Activated T-cell treated with anti-CD3 and anti-CD28 coated beads for 48 hours (primary cell): ENCODE results near the gene SLC52A1.
"Not testable (repeated sequence)": the region's sequence is repeated elsewhere in the genome, so short reads cannot be mapped to it uniquely, and the experiment has no call there.

Experiments used
- DNase-seq: peaks from one replicate; pipeline ENCODE4 v3.0.0-alpha.2; 2020; ENCODE audit warnings: low read depth

The SLC52A1 gene

DNA sequence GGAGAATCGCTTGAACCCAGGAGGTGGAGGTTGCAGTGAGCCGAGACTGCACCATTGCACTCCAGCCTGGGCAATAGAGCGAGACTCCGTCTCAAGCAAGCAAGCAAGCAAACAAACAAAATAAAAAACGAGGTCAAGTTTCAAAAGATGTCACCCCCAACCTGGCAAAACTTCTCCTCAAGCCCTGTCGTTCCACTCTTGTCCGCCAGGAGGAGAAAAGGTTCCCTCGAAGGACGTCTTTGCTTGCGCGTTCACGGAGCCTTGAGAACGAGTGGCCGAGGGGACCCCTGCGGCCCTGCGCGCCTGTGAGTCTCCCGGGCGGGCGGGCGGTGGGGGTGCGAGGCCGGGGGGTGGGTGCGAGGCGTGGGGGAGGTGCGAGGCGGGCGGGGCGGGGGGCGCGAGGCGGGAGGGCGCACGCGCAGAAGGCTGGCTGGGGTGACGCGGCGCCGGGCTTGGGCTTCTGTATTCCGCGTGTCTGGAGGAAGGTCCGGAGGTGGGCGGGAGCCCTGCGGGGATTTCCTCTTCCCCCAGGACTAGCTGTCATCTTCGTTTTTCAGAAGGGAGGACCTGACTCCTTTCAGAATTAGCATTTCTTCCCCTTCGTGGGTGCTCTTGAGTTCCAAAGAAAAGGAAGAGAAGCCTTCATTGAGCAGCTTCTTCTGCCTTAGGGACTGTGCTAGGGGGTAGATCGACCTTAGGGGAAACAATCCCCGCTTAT is 3.7 kb downstream of the SLC52A1 start:
- peak; percentile 78 for DNase-seq

DNA sequence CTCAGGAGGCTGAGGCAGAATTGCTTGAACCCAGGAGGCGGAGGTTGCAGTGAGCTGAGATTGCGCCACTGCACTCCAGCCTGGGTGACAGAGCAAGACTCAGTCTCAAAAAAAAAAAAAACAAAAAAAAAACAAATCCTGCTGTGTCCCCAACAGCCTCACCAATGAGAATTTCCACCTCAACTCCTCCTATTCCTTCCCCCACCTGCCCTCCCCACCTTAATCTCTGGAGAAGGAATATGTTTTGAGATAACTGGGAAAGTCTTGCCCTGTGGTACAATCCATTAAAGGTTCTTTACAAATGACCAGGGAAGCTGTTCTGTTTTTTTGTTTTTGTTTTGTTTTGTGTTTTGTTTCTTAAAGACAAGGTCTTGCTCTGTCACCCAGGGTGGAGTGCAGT is 5.1 kb downstream of the SLC52A1 start:
- not testable (repeated sequence) for DNase-seq

GRCh38 chr17:5027916-5028315 is 7.3 kb downstream of the SLC52A1 start:
- no peak for DNase-seq

DNA sequence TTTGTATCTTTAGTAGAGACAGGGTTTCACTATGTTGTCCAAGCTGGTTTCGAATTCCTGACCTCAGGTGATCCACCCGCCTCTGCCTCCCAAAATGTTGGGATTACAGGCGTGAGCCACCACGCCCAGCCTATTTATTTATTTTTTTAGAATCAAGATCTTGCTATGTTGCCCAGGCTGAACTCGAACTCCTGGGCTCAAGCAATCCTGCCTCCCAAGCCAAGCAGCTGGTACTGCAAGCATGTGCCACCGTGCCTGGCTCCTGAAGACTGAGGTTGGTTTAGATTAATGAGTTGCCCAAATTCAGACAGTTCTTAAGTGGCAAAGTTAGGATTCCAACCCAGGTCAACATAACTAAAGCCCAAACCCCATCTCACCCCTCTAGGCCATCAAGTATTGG is 7.9 kb downstream of the SLC52A1 start:
- DNase-seq = no peak

DNA sequence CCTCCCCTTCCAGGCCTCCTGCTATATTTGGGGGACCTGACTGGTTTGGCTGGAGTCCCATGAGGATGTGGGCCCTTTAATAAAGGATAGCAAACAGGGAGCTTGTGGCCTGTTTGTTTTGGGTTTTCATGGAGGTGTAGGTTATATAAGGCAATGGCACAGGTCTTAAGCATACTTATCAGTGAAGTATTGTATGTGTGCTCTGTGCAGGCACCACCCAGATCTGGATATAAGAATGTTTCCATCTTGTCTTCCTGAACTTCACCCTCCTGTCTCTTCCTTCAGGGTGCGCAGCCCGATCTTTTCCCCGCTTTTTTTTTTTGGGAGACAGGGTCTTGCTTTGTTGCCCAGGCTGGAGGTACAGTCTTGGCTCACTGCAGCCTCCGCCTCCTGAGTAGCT is 10.6 kb downstream of the SLC52A1 start:
- DNase-seq = no peak

GRCh38 chr17:5023588-5024147 is 11.6 kb downstream of the SLC52A1 start:
- DNase-seq = no peak

- DNase-seq = no peak
These were observed 13.0 kb downstream of the SLC52A1 start for GRCh38 chr17:5022171-5022711.

DNA sequence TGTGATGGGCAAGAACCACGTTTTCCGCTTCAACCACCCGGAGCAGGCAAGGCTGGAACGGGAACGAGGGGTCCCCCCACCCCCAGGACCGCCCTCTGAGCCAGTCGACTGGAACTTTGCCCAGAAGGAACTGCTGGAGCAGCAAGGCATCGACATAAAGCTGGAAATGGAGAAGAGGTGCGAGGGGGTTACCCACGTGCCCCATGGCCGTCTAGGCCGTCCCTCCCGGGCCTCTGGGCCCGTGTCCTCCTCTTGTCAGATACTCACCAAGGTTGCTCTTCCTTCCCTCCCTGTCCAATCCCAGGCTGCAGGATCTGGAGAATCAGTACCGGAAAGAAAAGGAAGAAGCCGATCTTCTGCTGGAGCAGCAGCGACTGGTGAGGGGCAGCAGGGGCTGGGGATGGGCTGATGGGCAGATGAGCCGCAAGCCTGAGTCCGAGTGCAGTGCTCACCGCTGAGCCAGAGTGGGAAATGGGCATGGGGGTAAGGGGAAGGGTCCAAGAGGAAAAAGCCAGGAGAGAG is 14.7 kb downstream of the SLC52A1 start:
- DNase-seq = no peak

DNA sequence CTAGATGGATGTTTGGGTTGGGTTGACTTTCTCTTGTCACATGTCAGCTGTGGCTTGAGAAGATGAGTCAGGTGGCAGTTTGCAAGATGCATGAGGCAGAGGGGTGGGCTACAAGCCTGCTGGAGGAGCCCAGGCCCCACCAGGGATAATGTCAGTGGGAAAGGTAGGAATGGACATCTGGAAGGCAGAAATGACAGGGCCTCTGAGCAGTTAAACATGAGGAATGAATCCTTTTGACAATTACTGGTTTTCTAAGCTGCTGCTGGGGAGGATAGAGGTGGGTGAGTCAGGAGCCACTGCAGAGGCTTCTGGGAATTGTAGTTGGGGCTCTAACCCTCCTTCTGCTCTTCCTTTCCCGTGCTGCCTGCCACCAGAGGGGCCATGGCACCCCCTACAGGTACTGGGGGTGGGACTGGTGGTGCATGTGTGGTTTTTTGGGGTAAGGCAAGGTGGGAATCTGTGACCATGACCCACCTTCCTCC is 15.7 kb downstream of the SLC52A1 start:
- DNase-seq = peak; percentile 31

- DNase-seq = no peak
These were observed 20.9 kb downstream of the SLC52A1 start for GRCh38 chr17:5014357-5014756.

DNA sequence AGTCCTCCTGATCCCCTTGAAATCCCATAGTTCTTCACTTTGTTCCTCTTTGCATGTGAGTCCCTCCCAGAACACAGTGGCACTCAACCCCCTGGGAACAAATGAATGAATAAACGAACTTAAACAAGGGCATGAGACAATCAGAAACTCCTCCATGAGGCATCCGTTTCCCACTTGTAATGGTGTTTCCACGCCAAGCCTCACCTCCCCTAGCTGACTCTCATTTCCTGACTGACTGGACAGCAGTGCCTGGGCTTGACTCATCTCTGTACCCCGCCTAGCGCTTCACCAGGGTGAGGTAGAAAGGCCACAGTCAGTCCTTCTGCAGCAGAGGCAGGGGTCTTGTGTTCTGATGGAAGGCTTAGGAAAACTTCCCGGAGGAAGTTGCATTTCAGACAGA is 23.3 kb downstream of the SLC52A1 start:
- peak; percentile 32 for DNase-seq

GRCh38 chr17:5003214-5003867 is 31.9 kb downstream of the SLC52A1 start:
- no peak for DNase-seq

DNA sequence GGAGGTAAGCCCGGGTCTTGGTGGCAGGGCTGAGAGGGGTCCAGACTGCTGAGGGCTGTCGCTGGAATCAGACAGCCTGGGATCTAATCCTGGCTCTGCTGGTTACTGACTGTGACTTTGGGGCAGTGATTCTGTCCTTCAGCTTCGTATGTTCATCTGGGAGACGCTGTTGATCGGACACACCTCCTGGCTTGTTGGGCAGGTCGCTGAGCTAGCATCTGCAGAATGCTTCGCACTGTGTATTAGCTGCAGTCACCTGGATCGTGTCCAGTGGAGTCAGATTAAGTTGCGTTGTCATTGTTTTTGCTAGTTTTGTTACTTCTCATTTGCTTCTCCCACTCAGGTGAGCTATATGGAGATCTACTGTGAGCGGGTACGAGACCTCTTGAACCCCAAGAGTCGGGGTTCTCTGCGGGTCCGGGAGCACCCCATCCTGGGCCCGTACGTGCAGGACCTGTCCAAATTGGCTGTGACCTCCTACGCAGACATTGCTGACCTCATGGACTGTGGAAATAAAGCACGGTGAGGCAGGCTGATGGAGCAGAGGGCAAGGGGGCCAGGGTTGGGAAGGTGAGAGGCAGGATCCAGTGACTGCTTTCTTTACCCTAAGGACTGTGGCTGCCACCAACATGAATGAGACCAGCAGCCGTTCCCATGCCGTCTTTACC is 33.0 kb downstream of the SLC52A1 start:
- DNase-seq = no peak

- DNase-seq = no peak
These were observed 35.0 kb downstream of the SLC52A1 start for GRCh38 chr17:5000237-5000639.

DNA sequence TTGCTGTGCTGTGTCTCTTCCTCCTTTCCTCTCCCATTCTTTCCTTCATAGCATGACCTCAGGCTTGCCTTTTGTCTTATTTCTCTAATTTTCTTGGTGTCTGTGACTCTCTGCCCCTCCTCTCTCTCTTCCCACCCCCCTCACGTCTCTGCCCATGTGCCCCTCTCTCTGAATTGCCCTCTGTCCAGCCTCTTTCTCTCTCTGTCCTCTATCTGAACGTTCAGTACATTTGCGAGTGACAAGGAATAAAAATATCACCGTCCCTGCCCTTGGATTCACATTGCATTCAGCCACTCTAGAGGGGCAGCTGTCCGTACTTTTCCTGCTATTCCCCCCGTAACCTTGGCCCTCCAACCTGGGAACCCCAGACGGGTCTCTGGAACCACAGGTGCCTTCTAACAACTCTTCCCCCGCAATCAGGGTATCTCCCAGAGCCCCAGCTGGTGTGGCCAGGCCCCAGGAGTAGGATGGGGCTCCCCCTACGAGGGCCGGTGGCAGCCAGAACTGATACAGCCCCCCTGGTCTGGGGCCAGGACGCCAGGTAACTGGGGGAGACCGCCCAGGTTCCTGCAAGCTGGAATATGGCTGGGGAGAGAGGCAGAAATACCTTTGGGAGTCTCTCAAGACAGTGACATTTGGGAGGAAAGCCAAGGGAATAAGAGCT is 35.7 kb downstream of the SLC52A1 start:
- DNase-seq = no peak

- no peak for DNase-seq
These were observed 36.3 kb downstream of the SLC52A1 start for GRCh38 chr17:4998732-4999429.

DNA sequence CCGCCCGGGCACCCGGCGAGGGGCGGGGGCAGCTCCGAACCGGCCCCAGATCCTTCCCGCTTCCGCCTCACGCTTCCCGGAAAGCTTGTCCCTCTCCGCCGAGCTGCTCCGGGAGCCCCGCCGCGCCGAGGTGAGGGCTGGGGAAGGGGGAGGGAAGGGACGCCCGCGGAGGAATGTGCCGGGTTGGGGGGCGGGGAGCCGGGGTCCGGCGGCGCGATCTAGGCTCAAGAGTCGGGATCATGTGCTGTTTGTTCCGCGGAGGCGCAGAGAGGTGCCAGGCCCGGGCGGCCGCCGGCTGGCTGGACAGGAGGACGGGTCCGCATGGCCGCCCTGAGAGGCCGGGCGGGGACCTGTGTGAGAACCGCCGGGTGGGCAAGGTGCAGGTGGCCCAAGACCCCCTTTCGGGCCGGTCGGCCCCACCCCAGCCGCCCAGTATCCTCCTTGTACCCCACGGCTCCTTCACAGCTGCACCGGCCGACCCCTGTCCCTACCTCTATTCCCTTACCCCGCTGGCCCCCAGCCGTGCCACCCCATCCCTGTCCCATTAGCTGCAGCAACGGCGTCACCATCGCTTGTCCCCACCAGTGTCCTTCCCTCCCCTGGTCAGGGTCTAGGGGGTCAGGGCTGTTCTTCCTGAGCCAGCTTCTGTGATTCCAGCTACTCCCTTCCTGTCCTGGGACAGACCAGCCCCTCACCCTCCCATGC is 37.0 kb downstream of the SLC52A1 start:
- DNase-seq = no peak

DNA sequence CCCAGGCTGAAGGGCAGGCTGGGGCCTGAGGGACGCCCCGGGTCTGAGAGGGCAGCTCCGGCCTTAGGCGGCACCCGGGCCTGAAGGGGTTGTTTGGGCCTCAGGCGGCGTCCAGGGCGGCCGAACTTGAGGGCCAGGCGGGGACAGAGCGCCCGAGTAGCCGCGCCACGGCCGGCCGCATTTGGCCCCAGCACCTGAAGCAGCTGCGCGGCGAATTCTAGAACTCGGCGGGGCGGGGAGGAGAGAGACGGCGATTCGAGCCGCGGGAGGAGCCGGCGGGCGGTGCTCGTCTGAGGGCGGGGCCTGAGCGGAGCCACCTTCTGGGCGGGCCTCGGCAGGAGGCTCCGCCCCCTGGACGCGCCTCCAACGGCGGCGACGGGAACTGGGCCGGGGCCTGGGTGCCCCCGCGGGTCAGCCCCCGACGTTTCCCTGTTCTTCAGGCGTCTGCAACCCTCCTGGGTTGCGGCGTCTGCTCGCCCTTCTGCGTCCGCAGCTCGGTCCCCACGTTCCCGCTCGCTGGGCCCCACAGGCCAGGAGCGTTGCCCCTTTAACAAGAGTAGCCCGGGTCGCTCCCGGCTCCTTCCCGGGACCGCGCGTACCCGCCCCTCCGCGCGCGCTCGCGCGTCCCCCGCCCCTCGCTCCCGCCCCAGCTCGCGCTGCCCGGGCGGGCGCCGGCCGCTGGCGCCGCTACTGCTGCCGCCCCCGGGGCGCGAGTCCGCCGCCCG is 37.8 kb downstream of the SLC52A1 start, which contains the start of the genes INCA1 and KIF1C:
Gene INCA1, minus strand, starts transcription at position 221 of the 725 bp plus-strand sequence. CDS start 3,085 bp downstream, outside the sequence.
Gene KIF1C, plus strand, starts transcription at position 649 of the 725 bp plus-strand sequence. CDS start 2,297 bp downstream, outside the sequence.
- peak; percentile 91 for DNase-seq

DNA sequence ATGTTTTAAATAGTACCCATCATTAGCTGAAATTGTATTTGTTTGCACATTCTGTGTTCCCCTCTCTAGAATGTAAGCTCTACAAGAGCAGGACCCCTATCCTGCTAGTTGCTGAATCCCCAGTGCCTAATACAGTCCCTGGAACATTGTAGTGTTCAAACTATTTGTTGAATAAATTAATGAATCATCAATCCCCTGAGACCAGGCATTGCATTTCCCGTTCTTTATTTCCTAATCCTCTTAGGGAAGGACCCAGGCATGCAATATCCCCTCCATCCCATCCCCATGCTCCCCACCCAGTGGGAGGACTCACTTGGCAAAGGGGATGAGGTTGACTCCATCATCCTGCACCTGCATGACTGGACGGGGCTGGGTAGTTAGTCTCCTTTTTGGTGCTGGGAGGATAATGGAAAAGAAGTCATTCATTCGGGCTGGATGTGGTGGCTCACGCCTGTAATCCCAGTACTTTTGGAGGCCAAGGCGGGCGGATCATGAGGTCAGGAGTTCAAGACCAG is 41.1 kb downstream of the SLC52A1 start:
- no peak for DNase-seq
